GM18499 (cell line): Measurements from ENCODE around the gene ZNF804A.

Experiments used
- ATAC-seq: cut with Tn5 transposase; IDR thresholded peaks from one replicate; pipeline ENCODE4 v1.9.1; 2021; ENCODE audit warnings: moderate number of reproducible peaks; ENCODE audit not compliant: insufficient read depth, unreplicated experiment

Gene ZNF804A

DNA sequence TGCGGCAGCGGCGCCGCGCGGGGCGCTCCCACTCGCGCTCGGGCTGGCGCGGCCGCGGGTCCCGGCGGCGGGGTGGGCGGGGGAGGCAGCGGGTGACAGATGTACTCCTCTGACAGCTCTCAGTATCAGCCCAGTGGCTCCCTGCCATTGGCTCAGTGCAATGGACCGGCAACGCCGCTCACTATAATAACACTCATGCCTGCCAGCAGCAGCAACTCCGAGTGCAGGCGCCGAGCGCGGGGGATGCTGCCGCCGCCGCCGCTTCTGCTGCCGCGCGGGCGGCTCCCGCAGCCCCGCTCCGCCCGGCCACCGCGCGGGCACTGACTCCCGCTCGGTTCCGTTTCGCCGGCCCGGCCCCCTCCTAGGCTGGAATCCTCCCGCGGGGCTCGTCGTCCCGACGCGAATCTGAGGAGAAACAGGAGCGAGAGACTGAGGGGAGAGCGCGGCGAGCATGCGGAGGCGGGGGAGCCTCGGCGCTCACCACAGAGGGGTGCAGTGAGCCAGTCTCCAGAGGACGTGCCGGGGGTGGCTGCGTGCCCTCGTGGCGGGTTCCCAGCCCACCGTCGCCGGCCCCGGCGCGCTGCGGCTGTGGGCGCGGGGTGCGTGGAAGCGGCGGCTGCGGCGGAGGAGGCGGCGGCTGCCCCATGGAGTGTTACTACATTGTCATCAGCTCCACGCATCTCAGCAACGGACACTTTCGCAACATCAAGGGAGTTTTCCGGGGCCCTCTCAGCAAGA, at the start of gene ZNF804A:
TSS of gene ZNF804A (plus strand) at position 214 of the 738 bp plus-strand sequence. CDS start at position 645, 431 bp downstream.
- ATAC-seq, result peak; percentile 78

GRCh38 chr2:184549153-184549552, 49.2 kb upstream of the ZNF804A start:
- ATAC-seq, result no peak

GRCh38 chr2:184551626-184552025, 46.7 kb upstream of the ZNF804A start:
- no peak for ATAC-seq

DNA sequence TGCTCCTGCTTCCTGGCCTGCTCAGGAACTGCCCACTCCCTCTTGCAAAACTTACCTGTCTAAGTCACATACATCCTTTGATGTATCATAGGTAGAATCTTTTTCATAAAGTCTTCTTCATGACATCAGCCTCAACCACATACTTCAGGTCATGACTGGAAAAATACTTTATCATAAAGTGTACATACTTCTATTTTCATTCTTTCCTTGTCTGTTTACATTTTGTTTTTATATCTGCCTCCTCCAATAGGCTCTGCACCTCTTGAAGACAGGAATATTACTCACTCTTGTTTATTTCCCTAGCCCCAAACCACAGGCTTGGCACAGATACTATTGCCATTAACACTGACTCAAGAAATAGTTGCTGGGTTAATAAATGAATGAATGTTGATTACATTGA, 43.6 kb upstream of the ZNF804A start:
- no peak for ATAC-seq

- ATAC-seq, result no peak
These were observed 43.0 kb upstream of the ZNF804A start for GRCh38 chr2:184555352-184555751.

GRCh38 chr2:184556639-184557038, 41.7 kb upstream of the ZNF804A start:
- no peak for ATAC-seq

DNA sequence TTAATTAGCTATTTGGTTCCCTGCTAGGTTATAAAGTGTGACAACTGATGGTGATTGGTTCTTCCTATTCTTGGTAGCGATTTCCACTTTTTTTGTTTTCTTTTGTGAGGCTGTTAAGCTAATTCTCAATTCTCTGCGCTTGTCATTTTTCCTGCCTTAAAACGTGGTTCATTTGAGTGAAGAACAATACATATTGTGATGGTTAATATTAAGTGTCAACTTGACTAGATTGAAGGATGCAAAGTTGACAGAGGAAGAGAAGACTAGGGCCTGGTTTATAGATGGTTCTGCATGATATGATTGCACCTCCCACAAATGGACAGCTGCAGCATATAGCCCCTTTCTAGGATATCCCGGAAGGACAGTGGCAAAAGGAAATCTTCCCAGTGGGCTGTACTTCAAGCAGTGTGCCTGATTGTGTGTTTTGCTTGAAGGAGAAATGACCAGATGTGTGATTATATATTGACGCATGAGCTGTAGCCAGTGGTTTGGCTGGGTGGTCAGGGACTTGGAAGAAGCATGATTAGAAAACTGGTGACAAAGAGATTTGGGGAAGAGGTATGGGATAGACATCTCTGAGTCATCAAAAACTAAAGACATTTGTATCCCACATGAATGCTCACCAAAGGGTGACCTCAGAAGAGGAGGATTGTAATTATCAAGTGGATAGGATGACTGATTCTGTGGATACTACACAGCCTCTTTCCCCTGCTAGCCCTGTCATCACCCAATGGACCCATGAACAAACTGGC, 39.4 kb upstream of the ZNF804A start:
- ATAC-seq, result no peak

- ATAC-seq, result no peak
These were observed 37.7 kb upstream of the ZNF804A start for GRCh38 chr2:184560603-184561002.

GRCh38 chr2:184562532-184562931, 35.8 kb upstream of the ZNF804A start:
- ATAC-seq, result no peak

GRCh38 chr2:184564092-184564491, 34.2 kb upstream of the ZNF804A start:
- ATAC-seq, result no peak

DNA sequence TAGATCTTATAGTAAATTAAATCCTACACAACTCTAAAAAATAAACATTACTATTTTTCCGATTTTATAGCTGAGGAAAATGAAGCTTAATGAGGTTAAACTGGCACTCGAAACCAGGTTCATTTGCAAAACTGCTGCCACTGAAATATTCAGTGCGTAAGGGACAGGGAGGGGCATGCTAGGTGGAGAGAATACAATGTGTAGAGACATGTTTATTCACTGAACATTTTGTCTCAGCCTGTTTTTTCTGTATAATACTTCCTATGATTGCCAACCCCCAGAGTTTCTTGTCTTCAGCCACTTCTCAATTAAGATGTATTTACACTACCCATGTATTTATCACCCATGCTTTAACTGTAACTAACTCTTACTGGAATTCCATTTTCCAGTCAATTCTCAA, 31.6 kb upstream of the ZNF804A start:
- no peak for ATAC-seq

DNA sequence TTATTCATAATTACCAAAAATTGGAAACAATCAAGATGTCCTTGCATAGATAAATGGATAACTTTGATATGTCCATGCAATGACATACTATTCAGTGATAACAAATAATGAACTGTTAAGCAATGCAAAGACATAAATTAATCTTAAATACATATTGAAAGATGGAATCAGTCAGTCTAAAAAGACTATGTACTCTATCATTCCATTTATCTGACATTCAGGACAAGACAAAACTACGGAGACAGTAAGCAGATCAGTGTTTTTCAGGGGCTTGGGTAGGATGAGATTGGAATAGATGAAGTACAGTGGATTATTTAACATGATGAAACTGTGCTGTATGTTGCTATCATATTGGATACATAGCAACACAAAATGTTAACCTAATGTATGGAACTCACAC, 21.3 kb upstream of the ZNF804A start:
- no peak for ATAC-seq

DNA sequence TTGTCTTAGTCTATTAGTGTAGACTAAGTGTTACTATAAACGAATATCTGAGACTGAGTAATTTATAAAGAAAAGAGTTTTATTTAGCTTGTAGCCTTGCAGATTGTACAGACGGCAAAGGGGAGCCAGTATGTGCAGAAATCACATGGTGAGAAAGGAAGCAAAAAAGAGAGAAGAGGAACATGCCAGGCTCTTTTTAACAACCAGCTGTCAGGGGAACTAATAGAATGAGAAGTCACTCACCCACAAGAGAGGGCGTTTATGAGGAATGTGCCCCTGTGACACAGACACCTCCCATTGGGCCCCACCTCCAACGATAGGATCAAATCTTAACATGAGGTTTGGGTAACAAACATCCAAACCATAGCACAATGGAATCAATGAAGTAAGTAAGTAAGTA, 20.6 kb upstream of the ZNF804A start:
- no peak for ATAC-seq

DNA sequence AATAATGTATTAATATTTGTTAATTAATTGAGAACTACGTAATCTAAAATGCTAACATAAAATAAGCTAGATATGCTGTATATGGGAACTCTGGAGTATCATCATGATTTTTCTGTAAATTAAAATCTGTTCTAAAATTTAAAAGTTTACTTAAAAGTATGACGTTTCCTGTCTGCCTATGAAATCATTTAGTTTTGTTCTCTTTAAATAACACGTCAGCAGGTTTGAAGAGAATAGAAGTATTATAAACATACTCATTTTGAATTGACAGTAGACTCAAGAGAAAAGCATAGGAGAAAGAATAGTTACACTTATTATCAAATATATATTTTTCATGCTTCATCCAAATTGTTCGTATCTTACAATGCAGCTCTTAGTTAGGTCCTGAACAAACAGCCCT, 19.1 kb upstream of the ZNF804A start:
- no peak for ATAC-seq

DNA sequence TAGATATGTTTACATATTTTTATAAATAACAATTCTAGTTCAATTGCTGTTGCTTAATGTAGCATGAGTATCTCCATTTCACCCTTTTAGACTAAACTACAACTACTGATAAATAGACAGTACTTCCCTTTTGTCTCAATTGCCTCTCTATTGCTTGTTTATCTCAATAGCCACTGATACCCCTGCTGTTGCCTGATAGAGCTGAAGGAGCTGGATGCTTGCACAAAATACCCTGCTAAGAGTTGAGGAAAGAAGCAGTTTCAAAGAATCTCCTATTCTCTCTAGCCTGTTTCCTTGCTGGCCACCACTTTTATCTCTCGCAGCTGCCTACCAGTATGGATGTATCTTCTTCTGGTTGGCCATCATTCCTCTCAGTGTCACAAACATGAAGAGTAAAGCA, 16.9 kb upstream of the ZNF804A start:
- ATAC-seq, result no peak

DNA sequence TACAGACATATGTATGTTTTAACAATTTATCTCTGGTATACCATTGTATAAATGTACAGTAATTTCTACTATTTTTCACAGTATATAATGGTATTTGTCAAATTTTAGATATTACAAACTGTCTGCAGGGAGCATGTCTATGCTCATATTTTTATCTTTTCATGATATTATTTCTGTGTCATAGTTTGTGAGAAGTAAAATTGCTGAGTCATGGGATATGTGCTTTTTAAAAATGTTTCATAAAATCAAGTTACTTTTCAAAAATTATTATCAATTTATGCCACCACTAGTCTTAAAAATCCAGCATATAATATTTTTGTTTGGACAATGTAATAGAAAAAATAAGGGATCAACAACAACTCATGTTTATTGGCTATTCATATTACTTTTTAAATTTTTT, 9.1 kb upstream of the ZNF804A start:
- no peak for ATAC-seq

GRCh38 chr2:184596819-184597411, 1.4 kb upstream of the ZNF804A start:
- no peak for ATAC-seq

DNA sequence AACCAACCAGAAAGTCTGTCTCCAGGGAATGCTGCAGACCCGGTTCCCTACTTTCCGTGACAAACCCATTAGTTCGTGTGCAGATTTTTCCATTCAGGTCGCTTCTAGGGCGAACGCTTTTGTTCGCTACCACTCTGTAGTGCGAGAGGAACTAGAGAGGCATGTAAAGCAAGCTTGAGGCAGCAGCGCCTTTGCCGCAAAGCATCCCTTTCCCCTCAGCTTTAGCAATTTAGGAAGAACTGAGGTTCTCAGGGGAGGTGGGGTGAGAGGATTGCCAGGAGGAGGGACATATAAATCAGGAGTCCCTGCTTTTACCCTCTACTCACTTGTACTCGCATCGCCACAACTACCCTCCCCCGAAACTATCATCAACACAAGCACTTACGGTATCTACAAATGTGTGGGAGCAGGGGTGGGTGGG, 748 bp upstream of the ZNF804A start:
- no peak for ATAC-seq

DNA sequence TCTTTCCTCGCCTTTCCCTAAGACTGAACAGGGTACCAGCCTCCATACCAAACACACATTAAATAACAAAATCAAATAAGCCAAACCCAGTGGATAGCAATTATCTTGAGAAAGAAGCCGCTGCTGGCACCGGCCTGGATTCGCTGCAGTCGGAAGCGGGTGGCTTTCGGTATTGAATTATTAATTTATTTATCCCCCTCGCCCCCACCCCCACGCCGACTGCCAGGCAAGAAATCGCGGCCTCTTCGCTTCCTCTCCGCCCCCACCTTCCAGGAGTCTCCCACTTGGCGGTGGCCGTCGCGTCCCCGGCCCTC, 370 bp upstream of the ZNF804A start:
- ATAC-seq, result no peak

- no peak for ATAC-seq
These were observed 934 bp downstream of the ZNF804A start for GRCh38 chr2:184599054-184599871.

- no peak for ATAC-seq
These were observed 1.5 kb downstream of the ZNF804A start for GRCh38 chr2:184599872-184600222.
